ENCODE results near the gene KAZN.

The KAZN gene

DNA sequence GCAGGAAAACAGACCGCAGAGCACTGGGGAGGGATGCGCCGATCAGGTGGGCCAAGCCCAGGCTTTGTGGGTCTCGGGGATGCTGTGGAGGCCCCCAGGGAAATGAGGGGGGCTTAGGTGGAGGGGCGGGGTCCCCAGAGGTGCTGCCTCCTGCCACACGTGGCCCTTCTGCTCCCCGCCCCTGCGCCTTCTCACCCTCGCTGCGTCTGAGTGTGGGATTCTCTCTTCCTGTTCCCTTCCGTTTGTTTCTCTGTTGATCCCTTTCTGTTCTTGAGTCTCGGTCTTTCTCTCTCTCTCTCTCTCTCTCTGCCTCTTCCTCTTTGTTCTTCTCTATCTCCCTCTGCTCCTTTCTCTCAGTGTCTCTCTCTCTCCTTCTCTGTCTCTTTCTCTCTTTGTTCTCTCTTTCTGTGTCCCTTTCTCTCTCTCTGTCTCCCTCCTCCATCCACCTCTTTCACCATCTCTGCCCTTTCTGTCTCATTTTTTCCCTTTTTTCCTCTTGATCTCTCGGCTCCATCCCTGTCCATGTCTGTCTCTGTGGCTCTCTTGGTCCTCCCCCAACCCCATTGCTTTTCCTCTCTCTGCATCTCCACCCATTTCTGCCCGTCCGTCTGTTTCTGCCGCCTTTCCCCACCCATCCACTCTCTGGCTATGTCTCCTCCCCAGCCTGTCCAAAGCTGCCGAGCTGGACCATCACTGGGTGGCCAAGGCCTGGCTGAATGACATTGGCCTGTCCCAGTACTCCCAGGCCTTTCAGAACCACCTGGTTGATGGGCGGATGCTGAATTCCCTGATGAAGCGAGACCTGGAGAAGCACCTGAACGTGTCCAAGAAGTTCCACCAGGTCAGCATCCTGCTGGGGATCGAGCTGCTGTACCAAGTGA, 502.6 kb downstream of the KAZN start:
- DNase-seq (ENCODE audit: extremely low read depth, insufficient read length) = no peak
- Histone ChIP-seq H3K27me3 (replicated peaks; ENCODE audit: control insufficient read depth, insufficient read depth, low read length) (no peaks in the 10 kb centered on the region; the same call in 1 of the 2 replicates), H3K36me3 (ENCODE audit: control insufficient read depth, insufficient read depth, low read length) (no peaks in the 10 kb centered on the region), H3K4me3 (replicated peaks; ENCODE audit: low read depth, low read length) (no peak overlapping the region)
- no peak for TF ChIP-seq CTCF (IDR thresholded peaks at IDR 0.05; ENCODE audit: insufficient read depth, low read length, poor library complexity, severe bottlenecking)

DNA sequence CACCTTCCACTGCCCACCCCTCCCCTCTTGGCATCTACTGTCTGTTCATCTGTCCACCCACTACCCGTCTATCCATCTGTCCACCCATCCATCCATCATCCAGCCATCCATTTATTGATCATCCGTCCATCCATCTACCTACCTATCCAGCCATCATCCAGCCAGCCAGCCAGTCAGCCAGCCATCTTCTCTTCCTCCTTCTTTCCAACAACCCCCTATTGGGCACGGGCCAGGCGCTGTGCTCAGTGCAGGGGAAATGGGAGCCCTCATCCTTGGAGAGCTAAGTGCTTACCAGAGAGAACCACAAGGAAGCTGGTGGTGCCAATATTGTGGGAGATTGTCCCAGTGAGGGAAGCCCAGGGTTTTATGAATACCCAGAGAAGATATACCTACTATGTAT, 503.3 kb downstream of the KAZN start:
- no peak for DNase-seq (ENCODE audit: extremely low read depth, insufficient read length)
- Histone ChIP-seq H3K4me3 (replicated peaks; ENCODE audit: low read depth, low read length) (no peak overlapping the region), H3K27me3 (replicated peaks; ENCODE audit: control insufficient read depth, insufficient read depth, low read length) (no peaks in the 10 kb centered on the region; the same call in 1 of the 2 replicates), H3K36me3 (ENCODE audit: control insufficient read depth, insufficient read depth, low read length) (no peaks in the 10 kb centered on the region)
- TF ChIP-seq CTCF (IDR thresholded peaks at IDR 0.05; ENCODE audit: insufficient read depth, low read length, poor library complexity, severe bottlenecking) = no peak

DNA sequence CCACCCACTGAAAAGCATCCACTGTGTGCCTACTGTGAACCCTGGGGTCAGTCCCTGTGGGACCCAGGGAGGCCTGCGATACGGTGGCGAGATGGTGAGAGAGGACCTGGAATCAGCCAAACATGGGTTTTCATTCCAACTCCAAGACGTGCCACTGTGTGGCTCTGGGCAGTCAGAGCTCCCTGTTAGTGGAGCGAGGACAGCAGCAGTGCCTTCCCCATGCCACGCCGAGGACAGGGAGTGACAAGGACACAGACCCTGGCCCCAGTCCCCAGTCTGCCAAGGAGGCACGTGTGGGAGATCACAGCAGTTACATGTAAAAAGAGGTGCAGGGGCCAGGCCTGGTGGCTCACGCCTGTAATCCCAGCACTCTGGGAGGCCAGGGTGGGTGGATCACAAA, 504.2 kb downstream of the KAZN start:
- Histone ChIP-seq H3K27me3 (replicated peaks; ENCODE audit: control insufficient read depth, insufficient read depth, low read length) (no peaks in the 10 kb centered on the region; the same call in 1 of the 2 replicates), H3K4me3 (replicated peaks; ENCODE audit: low read depth, low read length) (no peak overlapping the region), H3K36me3 (ENCODE audit: control insufficient read depth, insufficient read depth, low read length) (no peaks in the 10 kb centered on the region)
- no peak for TF ChIP-seq CTCF (IDR thresholded peaks at IDR 0.05; ENCODE audit: insufficient read depth, low read length, poor library complexity, severe bottlenecking)
- no peak for DNase-seq (ENCODE audit: extremely low read depth, insufficient read length)

- Histone ChIP-seq H3K36me3 (ENCODE audit: control insufficient read depth, insufficient read depth, low read length) (no peaks in the 10 kb centered on the region), H3K4me3 (replicated peaks; ENCODE audit: low read depth, low read length) (no peak overlapping the region), H3K27me3 (replicated peaks; ENCODE audit: control insufficient read depth, insufficient read depth, low read length) (no peaks in the 10 kb centered on the region; the same call in 1 of the 2 replicates)
- DNase-seq (ENCODE audit: extremely low read depth, insufficient read length) = no peak
- TF ChIP-seq CTCF (IDR thresholded peaks at IDR 0.05; ENCODE audit: insufficient read depth, low read length, poor library complexity, severe bottlenecking) = no peak
Measured at GRCh38 chr1:15103211-15103610, 504.7 kb downstream of the KAZN start.

DNA sequence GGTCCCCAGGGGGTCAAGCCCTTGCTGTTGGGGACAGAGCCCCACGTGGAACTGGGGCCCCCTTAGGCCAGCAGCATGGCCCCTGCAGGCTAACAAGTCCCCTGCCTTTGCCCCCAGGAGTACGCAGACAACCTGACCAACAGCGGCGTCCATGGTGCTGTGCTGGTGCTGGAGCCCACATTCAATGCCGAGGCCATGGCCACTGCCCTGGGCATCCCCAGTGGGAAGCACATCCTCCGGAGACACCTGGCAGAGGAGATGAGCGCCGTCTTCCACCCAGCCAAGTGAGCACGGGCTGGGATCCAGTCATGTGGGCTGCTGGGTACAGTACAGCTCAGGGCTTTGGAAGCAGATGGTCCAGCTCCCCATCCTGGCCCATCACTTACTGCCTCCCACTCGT, 505.4 kb downstream of the KAZN start:
- Histone ChIP-seq H3K27me3 (replicated peaks; ENCODE audit: control insufficient read depth, insufficient read depth, low read length) (no peaks in the 10 kb centered on the region; the same call in 1 of the 2 replicates), H3K4me3 (replicated peaks; ENCODE audit: low read depth, low read length) (no peak overlapping the region), H3K36me3 (ENCODE audit: control insufficient read depth, insufficient read depth, low read length) (no peaks in the 10 kb centered on the region)
- no peak for TF ChIP-seq CTCF (IDR thresholded peaks at IDR 0.05; ENCODE audit: insufficient read depth, low read length, poor library complexity, severe bottlenecking)
- no peak for DNase-seq (ENCODE audit: extremely low read depth, insufficient read length)
